ENCODE data around the gene CCDC154.

The CCDC154 gene

DNA sequence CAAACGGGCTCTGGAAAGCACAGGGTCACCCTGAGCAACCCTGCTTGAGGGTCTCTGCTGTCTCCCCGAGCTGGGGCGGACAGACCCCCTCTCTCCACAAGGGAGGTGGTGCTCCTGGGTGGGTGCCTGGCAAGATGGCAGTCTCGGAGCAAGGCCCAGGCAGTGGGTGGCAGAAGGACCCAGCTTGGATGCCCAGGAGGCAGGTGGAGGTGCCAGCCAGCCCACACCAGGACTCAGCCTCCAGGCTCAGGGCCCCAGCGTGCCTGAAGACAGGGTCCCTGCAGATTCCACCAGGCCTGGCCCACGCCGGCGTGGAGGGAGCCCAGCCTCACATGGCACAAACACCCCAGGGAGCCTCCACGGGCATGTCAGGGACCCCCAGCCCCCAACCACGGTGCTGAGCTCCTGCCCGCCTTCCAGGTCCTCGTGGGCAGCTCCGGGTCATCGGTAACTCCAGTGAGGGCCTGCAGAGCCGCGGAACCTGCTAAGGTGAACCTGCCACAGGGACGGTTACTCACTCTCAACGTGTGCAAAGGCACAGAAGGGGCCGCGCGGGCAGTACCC lies 50.7 kb downstream of the CCDC154 start:
- DNase-seq (ENCODE audit: low read depth in 2 of 2, low spot score in 1 of 2): no peak

DNA sequence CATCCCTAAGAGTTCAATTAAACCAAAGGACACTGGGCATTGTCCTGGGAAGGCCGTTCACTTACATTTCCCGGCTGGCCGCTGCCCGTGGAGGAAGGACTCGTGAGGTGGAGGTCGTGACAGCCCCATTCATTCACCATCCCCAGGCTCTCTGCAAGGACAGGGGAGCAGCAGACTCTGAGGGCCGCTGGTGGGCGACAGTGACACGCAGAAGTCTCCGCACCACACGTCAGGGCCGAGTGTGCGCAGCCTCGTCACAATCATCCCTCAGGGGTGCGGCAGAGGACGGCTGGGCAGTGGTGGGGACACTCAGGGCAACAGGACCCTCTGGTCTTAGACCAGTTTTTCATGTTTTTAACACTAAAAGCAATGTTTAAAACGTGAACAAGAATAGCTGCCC lies 51.5 kb downstream of the CCDC154 start:
- DNase-seq (ENCODE audit: low read depth in 2 of 2, low spot score in 1 of 2): no peak

DNA sequence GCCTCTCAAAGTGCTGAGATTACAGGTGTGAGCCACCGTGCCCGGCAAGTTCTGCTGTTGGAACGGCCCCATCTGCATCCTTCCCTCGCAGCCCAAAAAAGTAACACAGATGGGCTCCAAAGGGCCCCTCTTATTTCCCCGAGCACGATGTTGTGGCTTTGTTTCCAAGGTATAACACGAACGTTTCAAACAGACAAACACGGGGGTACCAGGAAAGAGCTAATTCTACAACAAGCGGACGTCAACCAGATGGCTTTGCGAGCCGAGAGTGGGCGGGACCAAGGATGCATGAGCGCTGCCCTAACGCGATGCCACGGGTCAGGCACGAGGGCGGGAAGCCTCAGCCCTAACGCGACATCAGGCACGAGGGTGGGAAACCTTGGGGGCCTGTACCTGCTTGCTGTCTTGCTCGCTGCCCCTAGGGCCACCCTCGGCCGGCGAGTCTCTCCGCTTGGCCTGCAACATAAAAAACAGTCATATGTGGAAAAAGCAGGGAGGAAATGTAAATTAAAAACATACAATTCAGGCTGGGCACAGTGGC lies 54.0 kb downstream of the CCDC154 start:
- DNase-seq (ENCODE audit: low read depth in 2 of 2, low spot score in 1 of 2): no peak

DNA sequence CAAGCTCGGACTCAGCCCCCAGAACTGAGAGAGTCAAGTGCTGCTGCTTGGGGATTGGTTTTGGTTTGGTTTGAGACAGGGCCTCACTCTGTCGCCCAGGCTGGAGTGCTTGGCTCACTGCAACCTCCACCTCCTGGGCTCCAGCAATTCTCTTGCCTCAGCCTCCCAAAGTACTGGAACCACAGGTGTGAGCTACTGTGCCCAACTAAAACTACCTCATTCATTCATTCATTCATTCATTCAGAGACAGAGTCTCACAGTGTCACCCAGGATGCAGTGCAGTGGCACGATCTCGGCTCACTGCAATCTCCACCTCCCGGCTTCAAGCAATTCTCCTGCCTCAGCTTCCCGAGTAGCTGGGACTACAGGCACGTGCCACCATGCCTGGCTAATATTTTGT lies 54.6 kb downstream of the CCDC154 start:
- DNase-seq (ENCODE audit: low read depth in 2 of 2, low spot score in 1 of 2): no peak

DNA sequence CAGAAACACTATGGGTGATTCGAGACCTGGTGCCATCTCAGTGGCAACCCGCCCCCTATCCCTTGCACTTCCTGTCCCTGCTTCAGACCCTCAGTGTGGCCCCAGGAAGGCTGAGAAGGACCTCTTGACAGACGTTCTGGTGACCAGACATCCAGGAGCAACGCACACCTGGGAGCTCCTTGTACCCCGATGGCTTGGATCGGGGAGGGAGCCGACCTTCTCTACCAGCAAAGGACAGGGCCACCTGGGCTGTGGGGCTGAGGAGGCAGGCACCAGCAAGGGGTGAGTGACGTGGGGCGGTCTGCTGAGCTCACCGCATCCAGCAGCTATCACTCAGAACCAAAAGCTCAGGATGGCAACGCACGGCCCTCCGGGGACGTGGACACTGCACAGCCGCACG lies 57.0 kb downstream of the CCDC154 start:
- DNase-seq (ENCODE audit: low read depth in 2 of 2, low spot score in 1 of 2): no peak

DNA sequence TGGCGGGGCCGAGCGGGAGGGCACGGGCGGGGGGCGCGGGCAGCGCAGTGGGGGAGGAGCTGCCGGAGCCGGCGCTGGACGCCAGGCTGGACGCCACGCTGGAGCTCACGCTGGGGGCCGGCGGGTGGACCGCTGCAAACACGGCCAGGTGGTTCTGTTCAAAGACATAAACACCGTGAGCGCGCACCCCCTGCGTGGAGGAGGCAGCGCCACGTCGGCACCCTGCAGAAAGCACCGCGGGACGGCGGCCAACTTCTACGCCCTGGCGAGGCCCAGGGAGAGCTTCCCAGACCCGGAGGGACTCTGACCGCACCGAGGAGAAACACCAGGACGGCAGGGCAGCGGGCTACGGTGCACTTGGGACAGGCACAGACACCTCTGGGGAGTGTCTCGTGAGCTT lies 59.1 kb downstream of the CCDC154 start:
- no peak for DNase-seq (ENCODE audit: low read depth in 2 of 2, low spot score in 1 of 2)
